ENCODE results near the gene ABLIM1. TPM values are rescaled to one million over a fixed set of nuclear protein-coding genes. Genes with fewer than 3 reads are reported as not detected.
A peak's percentile ranks its signal among the peaks of the same experiment; 100 is the strongest.

ABLIM1 gene
- total RNA-seq, 4 donors from 2014 or later = 156 to 278 (median 213) TPM

DNA sequence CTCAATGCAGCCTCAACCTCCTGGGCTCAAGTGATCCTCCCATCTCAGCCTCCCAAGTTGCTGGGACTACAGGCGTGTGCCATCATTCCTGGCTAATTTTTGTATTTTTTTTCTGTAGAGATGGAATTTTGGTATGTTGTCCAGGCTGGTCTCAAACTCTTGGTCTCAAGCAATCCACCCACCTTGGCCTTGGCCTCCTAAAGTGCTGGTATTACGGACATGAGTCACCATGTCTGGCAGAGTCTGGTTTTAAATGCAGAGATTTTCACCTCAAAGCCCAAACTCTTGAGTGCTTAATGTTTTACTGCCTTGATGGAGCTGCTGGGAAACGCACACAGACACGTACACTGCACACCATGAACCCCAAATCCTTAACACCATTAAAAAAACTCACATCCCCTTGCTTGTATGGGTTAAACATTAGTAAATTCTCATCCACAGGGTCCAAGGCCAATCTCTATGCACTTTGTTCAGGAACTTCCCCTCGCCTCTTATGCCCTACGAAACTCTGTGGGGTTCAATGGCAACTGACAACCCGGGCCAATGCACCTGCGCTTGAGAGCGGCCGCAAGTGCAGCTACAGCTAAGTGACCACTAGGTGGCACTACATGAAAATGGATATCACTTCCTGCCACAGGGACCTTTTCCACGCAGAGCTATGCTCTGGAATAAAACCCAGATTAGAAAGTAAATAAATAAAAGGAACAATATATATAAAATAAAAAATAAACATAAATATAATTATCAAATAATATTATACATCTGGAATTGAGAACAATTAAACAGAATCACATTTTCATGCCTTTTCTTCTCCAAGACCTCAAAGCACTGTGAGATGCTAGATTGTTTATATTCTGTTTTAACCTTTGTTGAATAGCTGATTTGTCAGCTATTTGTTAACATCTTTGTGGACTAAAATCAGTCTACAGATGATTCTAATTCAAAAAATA, 186.8 kb downstream of the ABLIM1 start:
- Histone ChIP-seq H3K4me1 (peaks cover 8% of the 10 kb centered on the region), H3K9me3 (no peaks in the 10 kb centered on the region), H3K27me3 (no peaks in the 10 kb centered on the region), H3K4me3 (no peak overlapping the region), H3K27ac (no peak overlapping the region), H3K36me3 (peaks cover 8% of the 10 kb centered on the region)
- 33% methylated on average over 11 of the region's 11 CpGs for WGBS
- no peak for TF ChIP-seq POLR2AphosphoS5 (IDR thresholded peaks at IDR 0.05)
- TF ChIP-seq, protein P1, sequence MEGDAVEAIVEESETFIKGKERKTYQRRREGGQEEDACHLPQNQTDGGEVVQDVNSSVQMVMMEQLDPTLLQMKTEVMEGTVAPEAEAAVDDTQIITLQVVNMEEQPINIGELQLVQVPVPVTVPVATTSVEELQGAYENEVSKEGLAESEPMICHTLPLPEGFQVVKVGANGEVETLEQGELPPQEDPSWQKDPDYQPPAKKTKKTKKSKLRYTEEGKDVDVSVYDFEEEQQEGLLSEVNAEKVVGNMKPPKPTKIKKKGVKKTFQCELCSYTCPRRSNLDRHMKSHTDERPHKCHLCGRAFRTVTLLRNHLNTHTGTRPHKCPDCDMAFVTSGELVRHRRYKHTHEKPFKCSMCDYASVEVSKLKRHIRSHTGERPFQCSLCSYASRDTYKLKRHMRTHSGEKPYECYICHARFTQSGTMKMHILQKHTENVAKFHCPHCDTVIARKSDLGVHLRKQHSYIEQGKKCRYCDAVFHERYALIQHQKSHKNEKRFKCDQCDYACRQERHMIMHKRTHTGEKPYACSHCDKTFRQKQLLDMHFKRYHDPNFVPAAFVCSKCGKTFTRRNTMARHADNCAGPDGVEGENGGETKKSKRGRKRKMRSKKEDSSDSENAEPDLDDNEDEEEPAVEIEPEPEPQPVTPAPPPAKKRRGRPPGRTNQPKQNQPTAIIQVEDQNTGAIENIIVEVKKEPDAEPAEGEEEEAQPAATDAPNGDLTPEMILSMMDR (IDR thresholded peaks at IDR 0.05) = peak; percentile 77 to 85
- peak in 1 of 2 donors; percentile 81 for DNase-seq (ENCODE audit: low spot score in 2 of 2)

DNA sequence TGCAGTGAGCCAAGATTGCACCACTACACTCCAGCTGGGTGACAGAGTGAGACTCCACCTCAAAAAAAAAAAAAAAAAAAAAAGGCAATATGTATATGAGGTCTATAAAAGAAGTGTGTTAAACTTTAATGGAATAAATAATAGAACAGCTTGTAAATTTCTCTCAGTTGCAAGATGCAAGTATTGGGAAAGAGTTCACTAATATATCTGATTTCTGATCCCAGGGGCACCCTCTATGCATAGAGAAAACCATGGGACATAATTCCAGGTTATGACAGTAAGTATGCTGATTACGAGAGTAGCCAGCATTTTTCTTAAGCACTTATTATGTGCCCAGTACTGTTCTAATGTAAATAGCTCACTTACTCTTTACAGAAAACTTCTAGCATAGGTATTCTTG, 187.7 kb downstream of the ABLIM1 start:
- Histone ChIP-seq H3K36me3 (peaks cover 12% of the 10 kb centered on the region), H3K27me3 (no peaks in the 10 kb centered on the region), H3K9me3 (no peaks in the 10 kb centered on the region), H3K4me3 (no peak overlapping the region), H3K27ac (no peak overlapping the region), H3K4me1 (peaks cover 5% of the 10 kb centered on the region)
- WGBS = 96% methylated on average over 1 of the region's 1 CpG
- TF ChIP-seq POLR2A (IDR thresholded peaks at IDR 0.05) (no peak), POLR2AphosphoS5 (IDR thresholded peaks at IDR 0.05) (no peak), EP300 (IDR thresholded peaks at IDR 0.05) (no peak)
- TF ChIP-seq, protein P1 (IDR thresholded peaks at IDR 0.05) = no peak
- DNase-seq (ENCODE audit: low spot score in 2 of 2) = no peak

DNA sequence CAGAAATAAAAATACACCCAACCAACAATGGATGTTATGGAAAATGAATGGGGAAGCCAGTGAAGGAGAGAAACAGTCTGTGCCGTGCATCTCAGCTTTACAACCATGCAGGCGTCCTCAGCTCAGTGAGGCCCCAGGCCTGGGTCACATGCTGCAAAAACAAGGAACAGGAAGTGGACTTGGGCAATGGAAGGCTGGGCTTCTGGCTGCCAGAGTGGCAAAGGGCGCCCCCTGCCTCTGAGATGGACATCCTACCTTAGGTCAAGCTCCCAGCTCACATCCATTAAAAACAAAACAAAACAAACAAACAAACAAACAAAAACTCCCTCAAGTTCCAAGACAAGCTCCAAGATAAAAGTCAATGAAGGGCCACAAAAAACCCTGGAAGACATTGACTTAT, 199.1 kb downstream of the ABLIM1 start:
- 82% methylated on average over 3 of the region's 3 CpGs for WGBS
- DNase-seq (ENCODE audit: low spot score in 2 of 2) = no peak
- H3K27ac ChIP-seq = no peak overlapping the region

DNA sequence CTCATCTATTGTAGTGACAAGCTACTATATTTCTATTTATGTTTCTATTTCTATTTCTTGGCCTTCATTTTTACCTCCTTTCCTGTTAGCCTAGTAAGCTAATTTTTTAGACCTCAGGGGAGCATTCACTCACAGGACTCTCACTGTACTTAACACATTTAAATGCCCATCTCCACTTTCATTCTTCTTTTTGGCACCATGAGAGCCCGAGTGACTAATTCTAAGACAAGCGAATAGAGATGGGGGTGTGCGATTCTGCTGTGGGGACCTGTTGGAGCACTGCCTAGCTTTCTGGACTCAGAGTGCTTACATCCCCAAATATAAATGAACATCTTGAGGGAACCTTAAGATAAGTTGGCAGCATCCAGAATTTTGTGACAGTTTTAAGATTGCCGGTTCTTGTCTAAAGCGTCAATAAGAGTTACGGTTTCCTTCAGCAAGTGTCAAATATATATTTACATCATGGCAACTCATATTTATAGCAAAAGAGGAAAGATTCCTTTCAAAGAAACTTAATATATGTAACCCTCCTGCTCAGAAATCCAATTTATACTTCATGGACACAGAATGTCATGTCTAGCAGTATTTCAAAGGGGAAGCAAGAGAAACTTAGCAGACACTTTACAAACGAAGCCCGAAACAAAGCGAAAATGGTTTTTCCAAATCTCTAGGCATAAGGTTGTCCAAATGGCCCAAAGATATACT, 199.7 kb downstream of the ABLIM1 start:
- WGBS = 85% methylated on average over 9 of the region's 9 CpGs
- TF ChIP-seq, protein P1 (IDR thresholded peaks at IDR 0.05) = no peak
- TF ChIP-seq POLR2A (IDR thresholded peaks at IDR 0.05) (no peak), EP300 (IDR thresholded peaks at IDR 0.05) (no peak), POLR2AphosphoS5 (IDR thresholded peaks at IDR 0.05) (no peak)
- no peak overlapping the region for H3K4me3 ChIP-seq
- H3K36me3 ChIP-seq = peaks cover 52% of the 10 kb centered on the region
- H3K4me1 ChIP-seq = no peaks in the 10 kb centered on the region
- no peaks in the 10 kb centered on the region for H3K9me3 ChIP-seq
- no peak for DNase-seq (ENCODE audit: low spot score in 2 of 2)
- no peak overlapping the region for H3K27ac ChIP-seq
- no peaks in the 10 kb centered on the region for H3K27me3 ChIP-seq

More for the DNA sequence above, 199.1 kb downstream of the ABLIM1 start:
- Histone ChIP-seq H3K27me3 (no peaks in the 10 kb centered on the region), H3K4me3 (no peak overlapping the region), H3K36me3 (peaks cover 52% of the 10 kb centered on the region), H3K4me1 (no peaks in the 10 kb centered on the region), H3K9me3 (no peaks in the 10 kb centered on the region)
- TF ChIP-seq POLR2A (IDR thresholded peaks at IDR 0.05) = no peak
- TF ChIP-seq POLR2AphosphoS5 (IDR thresholded peaks at IDR 0.05) = no peak
- TF ChIP-seq, protein P1 (IDR thresholded peaks at IDR 0.05) = no peak
- TF ChIP-seq EP300 (IDR thresholded peaks at IDR 0.05) = no peak

DNA sequence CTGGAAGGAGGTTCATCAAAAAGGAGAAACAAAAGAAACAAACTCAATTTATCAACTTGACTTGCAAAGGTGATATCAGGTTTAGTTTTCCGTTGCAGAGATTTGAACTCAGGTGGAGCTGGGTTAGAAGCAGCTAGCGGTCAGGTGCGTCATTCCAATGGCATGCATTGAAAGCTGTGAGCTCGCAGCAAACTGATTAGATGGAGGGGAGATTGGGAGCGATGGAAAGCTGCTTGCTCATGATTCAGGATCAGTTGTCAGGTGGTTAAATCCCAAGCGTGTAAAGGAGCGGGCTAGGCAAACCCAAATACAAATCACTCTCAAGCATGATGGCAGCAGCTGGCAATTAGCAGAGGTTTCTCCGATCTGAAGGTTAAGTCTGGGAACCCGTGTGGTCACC, 204.5 kb downstream of the ABLIM1 start:
- Histone ChIP-seq H3K27me3 (no peaks in the 10 kb centered on the region), H3K9me3 (no peaks in the 10 kb centered on the region), H3K27ac (no peak overlapping the region), H3K4me1 (no peaks in the 10 kb centered on the region), H3K36me3 (peaks cover 45% of the 10 kb centered on the region), H3K4me3 (no peak overlapping the region)
- no peak for DNase-seq (ENCODE audit: low spot score in 2 of 2)
- 94% methylated on average over 9 of the region's 9 CpGs for WGBS
- TF ChIP-seq POLR2A (IDR thresholded peaks at IDR 0.05) = no peak
- TF ChIP-seq, protein P1 (IDR thresholded peaks at IDR 0.05) = no peak
- no peak for TF ChIP-seq EP300 (IDR thresholded peaks at IDR 0.05)
- TF ChIP-seq POLR2AphosphoS5 (IDR thresholded peaks at IDR 0.05) = no peak

All from suprapubic skin (tissue), 4 donors.